Kidney tubule cell (primary cell): ENCODE data around the gene ARHGAP26.
A peak's percentile ranks its signal among the peaks of the same experiment; 100 is the strongest.

Source experiments
- DNase-seq: peaks from one replicate; pipeline ENCODE4 v3.0.0-alpha.2; 2018; ENCODE audit warnings: low spot score

ARHGAP26 gene

DNA sequence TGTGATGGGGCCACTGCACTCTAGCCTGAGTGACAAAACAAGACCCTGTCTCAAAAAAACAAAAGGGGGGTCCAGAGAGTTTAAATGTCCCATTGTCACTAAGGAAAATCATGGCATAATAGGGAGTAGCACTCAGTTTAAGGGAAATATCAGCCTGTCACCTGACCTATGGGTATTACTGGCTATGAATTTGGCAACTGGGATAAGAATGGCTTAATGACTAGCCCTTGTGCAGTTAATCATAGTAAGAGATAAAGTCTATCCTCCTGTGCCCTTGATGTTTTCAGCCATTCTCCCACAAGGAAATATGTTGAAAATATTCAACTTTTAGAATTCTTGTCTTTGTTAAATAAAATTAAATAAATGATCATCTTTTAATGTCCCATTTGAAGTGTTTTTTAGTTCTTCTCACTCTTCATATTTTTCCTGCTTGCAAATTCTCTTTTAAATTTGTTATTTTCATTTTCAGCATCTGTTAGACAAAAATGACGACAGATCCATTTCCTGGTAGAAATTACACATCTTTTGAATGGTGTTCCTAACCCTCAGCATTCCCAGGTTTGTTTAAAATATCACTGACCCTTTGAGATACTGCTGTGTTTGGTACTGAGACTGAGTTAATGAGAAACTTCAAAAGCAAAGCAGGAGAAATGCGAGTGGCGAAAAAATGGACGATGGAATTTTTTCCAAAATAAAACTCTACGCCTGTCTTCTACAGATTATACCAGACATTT lies 191.4 kb downstream of the ARHGAP26 start:
- no peak for DNase-seq

DNA sequence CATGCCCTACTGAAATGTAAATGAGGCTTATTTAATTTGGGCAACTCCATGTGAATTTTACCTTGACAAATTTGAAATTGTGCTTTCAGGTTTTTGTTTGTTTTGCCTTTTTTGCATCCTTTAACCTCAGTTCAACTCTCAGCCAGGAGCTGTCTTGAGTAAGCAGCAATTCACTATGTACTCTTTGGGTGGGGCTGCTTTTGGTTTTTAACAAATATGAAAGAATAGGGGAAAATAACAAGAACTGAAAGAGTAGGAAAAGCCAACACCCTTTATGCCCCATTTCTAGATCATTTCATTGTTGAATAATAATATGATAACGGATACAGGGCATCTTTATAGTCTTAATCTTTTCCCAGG lies 192.0 kb downstream of the ARHGAP26 start:
- DNase-seq = no peak

DNA sequence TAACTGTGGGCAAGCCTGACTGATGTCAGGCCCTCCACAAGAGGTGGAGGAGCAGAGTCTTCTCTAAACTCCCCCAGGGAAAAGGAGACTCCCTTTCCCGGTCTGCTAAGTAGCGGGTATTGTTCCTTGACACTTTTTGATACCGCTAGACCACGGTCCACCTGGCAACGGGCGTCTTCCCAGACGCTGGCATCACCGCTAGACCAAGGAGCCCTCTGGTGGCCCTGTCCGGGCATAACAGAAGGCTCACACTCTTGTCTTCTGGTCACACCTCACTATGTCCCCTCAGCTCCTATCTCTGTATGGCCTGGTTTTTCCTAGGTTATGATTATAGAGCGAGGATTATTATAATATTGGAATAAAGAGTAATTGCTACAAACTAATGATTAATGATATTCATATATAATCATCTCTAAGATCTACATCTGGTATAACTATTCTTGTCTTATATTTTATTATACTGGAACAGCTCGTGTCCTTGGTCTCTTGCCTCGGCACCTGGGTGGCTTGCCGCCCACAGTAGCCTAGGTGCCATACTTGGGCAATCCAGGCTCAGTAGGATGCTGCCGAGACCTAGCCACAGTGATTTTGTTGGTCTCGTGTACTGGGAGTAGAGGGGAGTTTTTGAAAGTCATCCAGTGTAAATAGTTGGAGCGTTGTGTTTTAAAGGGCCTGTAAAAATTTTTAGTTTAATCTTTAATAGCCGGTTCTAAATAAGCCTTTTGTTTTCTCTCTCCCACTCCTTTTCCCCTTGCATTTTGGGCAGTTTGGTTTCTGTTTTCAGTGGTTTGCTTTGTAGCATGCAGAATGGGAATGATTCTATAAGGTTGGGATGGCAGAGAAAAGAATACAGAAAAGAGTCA lies 195.3 kb downstream of the ARHGAP26 start:
- DNase-seq = peak; percentile 34

DNA sequence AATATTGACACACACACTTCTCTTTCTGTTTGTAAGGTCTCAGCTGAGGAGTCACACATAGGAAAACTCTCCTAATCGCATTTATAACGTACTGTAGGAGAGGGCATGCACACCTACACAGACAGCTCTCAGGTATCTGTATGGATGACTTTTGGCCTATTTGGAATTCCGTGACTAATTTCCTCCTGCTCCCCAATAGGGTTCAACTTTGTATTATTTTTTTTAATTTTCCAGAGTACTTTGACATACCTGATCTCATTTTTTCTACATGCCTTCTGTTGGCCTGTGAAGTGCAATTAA lies 195.9 kb downstream of the ARHGAP26 start:
- DNase-seq = no peak

DNA sequence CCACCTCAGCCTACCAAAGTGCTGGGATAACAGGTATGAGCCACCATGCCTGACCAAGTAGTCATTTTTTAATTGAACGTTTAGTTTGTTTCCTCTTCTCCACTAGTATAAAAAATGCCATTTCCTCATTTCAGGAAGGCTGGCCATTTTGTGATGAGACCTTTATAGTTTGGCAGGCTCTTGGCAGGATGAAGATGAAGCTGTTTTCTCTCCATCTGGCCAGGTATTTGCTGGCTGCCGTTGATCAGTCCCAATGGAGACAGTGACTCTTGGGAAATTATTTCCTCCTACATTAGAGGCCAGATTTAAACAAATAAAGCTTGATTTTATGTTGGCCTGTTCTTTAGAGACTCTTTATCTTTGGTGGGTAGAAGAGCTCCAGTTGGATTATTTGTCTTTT lies 199.0 kb downstream of the ARHGAP26 start:
- DNase-seq = no peak

DNA sequence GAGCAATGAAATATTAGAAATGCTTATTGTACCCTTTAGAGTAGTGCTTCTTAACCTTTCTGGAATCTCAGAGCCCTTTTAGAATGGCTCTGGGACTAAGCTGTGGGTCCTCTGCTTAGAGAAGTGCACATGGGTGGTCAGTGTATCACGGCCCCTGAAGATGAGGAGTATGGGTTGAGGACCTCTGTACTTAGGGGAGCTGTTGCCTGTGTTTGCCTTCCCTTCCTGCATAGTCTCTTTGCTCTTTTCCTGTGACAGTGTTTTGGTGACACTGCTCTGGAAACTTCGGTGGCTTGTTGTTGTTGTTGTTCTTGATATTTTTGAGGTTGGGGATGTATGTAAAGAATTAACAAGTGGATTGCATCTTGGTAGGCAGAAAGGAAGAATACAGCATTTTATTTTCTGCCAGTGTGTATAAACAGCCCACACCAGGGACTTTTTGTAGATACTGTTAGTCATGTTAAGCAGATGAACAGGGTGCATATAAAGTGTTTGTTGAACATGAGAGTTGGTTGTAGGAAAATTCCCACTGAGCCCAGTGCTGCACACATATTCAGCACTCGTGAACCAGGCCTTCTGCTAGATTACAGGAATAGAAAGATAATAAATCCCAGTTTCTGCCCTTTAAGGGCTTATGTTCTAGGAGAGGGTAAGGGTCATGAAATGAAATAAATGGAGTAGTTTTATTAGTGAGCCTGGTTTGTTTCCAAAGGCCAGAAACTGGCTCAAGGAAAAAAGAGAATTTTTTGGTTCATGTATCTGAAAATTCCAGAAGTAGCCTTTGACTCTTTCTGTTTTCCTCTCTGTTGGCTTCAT lies 199.7 kb downstream of the ARHGAP26 start:
- no peak for DNase-seq

DNA sequence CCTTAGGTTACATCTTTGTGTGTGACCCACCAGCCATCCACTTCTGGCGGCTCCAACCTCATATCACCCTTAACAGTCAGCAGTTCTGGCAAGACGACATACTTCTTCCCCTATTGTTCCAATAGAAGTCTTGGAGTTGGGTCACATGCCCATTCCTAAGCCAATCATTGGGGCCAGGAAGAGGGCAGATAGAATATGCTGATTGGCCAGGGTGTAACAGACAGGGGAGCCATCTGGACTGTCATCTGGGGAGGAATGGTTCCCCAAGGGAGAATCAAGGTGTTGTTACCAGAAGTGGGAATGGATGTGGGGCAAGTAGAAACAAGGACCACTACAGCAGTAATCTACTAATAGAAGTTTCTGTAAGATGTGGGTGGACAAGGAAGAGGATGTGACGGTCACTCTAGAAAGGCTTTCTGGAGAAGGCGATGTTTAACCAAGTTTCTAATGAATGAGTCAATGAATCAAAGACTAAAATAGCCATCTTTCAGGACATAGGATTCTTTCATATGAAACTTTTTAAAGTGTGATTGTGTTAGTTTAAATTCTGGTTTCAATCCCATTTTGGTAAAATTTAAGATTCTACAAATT lies 200.4 kb downstream of the ARHGAP26 start:
- DNase-seq = peak; percentile 13

DNA sequence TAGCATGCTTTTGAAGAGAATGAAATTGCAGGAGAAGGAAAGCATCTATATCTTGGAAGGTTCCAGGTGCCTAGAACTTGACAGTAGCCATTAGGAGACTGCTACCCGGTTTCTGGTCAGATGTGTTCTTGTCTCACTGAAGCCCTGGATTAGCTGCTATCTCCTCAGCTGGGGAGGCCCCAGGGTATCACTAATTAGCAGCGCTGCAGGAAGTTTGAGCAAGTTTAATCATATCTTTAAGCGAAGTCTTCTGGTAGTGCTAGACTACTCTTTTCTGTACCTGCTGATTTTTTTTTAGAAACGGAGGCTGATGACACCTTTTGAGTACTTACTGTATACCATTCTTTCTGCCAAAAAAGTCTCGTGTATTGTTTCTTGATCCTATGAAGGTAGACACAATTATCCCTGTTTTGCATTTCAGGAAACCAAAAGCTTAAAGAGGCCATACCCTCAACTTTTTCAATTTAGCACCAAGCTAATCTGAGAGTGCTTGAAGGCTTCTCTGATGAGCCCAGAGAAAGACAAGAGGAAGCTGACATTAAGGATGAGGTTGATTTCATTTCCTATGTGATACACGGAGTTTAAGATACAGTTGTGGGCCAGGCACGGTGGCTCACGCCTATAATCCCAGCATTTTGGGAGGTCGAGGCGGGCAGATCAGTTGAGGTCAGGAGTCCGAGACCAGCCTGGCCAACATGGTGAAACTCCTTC lies 201.3 kb downstream of the ARHGAP26 start:
- no peak for DNase-seq

DNA sequence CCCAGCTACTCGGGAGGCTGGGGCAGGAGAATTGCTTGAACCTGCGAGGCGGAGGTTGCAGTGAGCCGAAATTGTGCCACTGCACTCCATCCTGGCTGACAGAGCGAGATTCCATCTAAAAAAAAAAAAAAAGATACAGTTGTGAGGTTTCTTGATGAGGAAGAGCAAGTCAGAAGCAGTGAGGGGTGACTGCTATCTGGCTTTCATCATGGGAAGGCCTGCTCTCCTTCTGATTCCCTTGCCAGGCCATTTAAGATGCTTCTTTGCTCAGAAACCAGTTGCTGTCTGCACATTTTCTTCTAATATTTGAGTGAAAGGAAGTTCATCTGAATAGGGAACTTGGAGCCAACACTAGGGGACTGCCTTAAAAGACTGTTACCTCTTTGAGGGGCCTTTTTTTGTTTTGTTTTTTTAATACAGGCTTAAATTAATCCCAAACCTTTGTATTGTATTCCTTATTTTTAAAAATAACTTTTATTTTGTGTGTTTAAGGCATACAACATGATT lies 201.9 kb downstream of the ARHGAP26 start:
- no peak for DNase-seq

DNA sequence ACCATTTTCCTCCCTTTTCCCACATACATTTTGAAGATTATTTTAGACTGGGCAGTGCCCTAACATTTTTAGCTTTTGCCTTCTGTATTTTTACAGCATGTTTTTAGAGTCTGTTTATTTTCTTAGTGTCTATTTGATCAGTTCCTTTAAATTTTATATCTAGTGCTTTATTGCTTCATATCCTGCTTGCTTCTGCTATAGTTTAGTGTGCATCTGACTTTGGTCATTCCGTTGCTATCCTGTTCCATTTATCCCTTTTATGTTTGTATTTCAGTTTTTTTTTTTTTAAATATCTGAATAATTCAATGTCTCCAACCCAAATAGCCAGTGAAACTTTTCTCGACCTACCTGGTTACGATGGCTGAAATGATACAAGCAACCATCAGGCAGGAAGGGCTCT lies 203.8 kb downstream of the ARHGAP26 start:
- no peak for DNase-seq

DNA sequence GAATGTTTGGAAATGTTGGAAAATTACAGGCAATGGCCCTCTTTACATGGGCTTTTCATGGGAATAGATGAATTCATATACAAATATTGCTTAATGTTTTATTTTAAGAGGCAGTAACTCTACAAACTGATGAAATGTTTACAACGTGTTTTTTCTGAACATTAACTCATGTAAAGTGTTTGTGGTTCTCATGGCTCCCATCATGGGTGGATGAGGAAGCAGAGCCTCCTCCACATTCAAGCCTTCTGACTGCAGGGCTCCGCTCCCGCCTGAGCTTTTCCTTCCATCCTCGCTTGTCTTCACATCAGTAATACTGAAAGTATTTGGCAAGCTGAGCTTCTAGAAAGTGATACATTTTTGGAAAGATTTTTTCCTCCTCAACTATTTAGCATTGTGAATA lies 204.2 kb downstream of the ARHGAP26 start:
- DNase-seq = no peak

DNA sequence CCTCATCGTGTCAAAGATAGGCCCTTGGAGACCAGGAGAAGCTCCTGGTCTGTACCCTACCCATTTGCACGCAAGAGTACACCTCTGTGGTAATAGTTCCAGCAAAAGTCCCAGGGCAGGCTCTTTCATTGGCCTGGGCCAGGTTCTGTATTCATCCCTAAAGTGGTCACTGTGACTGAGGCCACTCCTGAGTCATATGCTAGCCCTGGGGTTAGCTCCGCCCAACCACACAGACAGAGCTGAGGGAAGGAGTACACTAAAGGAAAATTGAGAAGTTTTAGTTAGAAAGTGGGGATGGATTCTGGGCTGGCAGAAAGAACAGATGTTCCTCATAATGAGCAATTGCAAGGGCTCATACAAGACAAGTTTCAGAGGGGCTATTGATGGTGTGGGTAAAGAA lies 206.7 kb downstream of the ARHGAP26 start:
- DNase-seq = peak; percentile 48

DNA sequence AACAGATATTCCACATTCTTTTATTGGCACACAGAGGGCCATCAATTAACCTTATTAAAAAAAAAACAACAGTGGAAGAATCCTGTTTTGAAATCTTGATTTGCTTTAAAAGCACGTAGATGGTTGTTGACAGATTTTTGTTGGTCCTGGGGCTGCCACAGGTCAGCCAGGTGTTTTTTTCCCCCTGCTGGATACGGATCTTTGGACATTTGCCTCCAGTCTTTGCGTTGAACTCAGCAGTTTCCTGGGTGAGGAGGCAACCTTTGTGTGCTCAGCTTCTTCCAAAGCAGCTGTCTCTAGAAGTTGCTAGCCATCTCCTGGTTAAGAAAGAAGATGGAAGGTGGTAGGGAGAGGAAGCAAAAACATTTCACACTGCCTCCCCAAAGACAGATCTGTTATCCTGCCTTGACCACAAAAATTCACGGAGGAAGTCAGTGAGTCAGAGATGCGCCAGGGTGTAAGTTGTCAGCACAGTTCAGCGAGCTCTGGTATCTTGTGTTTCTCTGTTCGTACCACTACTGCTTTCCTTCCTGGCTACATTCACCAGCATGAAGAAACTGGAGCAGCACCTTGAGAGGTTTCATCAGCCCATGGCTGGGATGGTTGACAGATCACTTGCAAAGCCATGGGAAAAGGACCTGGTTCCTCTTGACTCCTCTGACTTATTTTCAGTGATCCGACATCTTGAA lies 207.3 kb downstream of the ARHGAP26 start:
- DNase-seq = peak; percentile 92

DNA sequence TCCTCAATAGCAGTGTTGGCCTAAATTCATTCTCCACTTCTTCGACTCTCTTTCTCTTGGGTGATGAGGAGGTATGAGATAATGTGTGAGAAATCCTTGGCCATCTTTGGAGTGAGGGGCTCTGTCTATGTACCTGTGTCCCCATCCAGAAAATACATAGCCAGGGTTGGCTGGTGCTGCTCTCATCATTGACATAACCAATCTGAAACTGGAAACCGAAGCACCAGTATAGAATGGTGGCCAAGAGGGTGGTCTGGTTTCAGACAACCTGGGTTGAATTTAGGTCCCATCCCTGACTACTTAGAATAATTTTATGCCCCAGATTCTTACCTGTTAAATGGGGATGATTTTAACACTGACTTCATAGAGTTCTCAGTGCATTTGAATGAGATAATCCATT lies 208.1 kb downstream of the ARHGAP26 start:
- DNase-seq = no peak

DNA sequence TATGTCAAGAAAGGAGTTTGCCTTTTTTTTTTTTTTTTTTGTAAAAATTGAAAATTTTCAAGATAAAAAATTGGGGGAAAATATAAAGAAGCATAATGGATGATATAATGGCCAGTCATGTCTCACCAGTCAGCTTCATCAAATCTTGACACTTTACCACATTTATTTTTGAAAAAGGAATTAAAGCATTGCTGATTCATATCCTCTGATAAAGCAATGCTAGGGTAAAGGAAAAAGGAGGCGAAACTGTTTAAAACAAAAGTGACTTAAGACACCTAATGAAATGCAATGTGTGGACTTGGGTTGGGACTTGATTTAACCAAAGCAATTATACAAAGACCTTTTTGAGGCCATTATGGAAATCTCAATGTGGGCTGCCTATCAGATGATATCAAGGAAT lies 208.5 kb downstream of the ARHGAP26 start:
- DNase-seq = no peak

DNA sequence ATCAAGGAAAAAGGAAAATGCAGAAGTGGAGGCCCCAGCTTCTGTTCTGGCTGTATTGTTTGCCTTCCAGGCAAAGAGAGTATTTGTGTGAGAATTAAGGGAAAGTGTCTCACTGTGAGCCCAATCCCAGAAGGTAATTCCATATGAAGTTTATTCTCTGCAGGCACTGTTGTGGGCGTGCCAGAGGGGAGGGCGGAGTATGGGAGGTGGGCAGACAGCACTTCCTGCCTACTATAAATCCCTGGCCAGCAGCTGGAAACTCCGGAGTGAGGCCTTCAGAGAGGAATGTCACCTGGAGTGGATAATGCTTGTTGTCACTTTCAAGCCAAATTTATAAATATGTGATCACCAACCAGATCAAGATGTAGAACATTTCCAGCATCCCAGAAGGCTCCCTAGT lies 209.5 kb downstream of the ARHGAP26 start:
- DNase-seq = peak; percentile 49

DNA sequence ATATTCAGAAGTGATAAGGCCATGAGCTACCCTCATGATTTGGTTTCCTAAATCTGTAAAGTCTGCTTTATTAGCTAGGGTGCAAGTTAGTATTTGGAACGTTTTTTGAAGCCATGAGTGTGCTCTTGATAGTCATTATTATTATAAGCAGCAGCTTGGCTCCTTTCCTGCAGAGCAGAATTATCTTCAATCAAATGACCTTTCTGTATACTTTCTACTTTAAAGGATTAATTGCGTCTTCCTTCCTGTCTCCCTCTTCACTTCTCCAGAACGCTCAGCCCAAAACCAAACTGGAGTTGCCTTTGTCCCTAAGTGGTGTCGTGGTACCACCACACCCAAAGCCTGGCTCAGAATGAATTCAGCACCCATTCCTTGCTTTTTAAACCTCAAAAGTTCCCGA lies 211.3 kb downstream of the ARHGAP26 start:
- no peak for DNase-seq

DNA sequence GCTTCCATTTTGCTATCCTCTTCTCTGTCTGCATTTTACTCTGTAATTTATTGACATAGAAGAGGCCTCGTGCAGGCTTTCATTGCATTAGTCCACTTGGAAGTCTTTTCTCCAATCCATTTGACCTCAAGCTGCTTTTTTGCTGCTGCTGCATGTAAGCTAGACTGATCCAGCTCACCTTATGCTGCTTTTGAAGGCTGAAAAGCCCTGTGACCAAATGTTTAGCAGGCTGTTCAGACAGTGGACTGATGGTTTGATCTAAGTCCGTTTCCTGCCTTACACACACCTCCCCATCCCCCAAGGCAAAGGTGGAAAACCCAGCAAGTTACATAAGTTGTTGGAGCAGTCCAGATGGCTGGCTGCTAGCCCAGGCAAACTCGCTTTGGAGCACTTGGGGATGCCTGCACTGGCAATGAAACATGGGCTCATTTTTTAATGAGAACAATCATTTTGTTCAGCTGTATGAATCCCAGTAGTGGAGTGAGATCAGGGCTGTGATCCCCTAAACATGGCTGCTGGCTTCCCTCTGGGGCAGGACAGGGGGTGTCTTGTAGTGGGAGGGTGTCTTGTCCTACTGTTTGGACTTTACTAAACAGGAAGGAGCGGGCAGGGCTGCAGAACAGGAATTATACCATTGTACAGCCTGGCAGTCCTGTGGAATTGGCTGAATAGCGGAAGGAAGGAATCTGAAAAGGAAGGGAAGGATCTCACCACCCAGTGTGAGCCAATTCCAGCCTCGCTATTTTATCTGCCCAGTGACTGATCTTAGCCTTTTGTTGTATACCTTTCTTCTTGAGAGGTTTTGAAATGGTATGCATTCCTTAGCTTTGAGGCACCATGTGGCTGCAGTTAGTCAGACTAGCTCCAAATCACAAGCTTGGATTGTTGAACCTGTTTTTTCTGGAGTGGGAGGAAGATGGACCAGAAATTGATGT lies 212.0 kb downstream of the ARHGAP26 start:
- peak; percentile 88 for DNase-seq

DNA sequence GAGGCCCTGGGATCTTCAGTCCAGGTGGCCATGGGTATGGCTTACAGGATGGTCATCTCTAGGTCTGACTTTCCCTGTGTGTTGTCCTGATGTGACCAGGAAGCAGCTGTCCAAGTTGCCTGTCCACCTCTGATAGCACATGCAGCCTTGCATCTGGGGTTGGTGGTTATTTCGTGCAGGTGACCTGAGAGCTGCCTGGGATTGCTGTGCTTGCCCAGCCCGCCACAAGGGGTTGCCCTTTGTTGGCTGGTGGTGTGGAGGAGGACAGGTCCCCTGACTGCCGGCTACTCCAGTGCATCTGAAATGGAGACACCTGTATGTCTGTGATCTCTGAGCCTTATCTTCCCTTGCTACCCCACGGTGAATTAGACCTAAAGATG lies 212.6 kb downstream of the ARHGAP26 start:
- DNase-seq = no peak

DNA sequence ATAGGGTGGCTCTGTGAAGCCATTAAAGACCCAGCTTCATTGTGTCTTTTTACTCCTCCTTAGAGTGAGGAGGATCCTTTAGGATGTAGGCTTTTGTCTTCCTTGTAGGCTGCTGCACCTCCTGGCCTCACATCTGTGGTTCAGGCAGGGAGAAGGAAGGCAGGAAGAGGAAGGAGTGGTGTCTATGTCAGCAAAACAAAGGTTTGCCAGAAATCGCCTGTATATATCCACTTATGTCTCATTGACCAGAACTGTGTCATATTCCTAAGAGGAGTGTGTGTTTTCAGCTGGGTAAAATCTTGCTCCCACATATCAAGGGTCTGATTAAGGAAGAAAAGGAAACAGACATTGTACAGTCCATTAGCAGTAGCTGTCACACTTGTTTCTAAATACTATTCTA lies 213.8 kb downstream of the ARHGAP26 start:
- DNase-seq = no peak
